Activated CD8-positive, alpha-beta T cell treated with anti-CD3 and anti-CD28 coated beads, Interleukin-2, amount 10 ng/mL, durations not matched to agents 7 days and 5 days (primary cell): Measurements from ENCODE around the gene CDH16. TPM values are rescaled to one million over a fixed set of nuclear protein-coding genes. Genes with fewer than 3 reads are reported as not detected.
A peak's percentile ranks its signal among the peaks of the same experiment; 100 is the strongest.
"Not testable (repeated sequence)": the region's sequence is repeated elsewhere in the genome, so short reads cannot be mapped to it uniquely, and the experiment has no call there.

ENCODE experiments used
- ATAC-seq: fragments of 150-1000 bp; cut with Tn5 transposase; one replicate; pipeline ENCODE4 v1.10.0; 2021; ENCODE audit warnings: moderate library complexity
- CTCF ChIA-PET: fragments of 350-600 bp; sonication (Branson Sonifier 250); formaldehyde crosslinking; loops from one replicate; lab custom pipeline; 2021; ENCODE audit warnings: antibody characterized with exemption; lab: Charles Lee
- POLR2A ChIA-PET: fragments of 350-600 bp; sonication (Branson Sonifier 250); formaldehyde crosslinking; loops from one replicate; lab custom pipeline; 2021; ENCODE audit warnings: antibody characterized with exemption; lab: Charles Lee
- DNase-seq: peaks from one replicate; pipeline ENCODE4 v3.0.0-alpha.2; 2020
- H3K27ac Mint-ChIP-seq: one replicate; pipeline ENCODE4 v1.8.0; 2021; ENCODE audit warnings: mild to moderate bottlenecking, mixed read lengths
- H3K27me3 Mint-ChIP-seq: one replicate; pipeline ENCODE4 v1.8.0; 2021; ENCODE audit warnings: low read depth, mixed read lengths
- H3K36me3 Mint-ChIP-seq: one replicate; pipeline ENCODE4 v1.8.0; 2021; ENCODE audit warnings: low read depth, mixed read lengths
- H3K4me1 Mint-ChIP-seq: one replicate; pipeline ENCODE4 v1.8.0; 2021; ENCODE audit warnings: low read depth, mixed read lengths
- H3K4me3 Mint-ChIP-seq: one replicate; pipeline ENCODE4 v1.8.0; 2021; ENCODE audit warnings: mild to moderate bottlenecking, mixed read lengths
- H3K9me3 Mint-ChIP-seq: one replicate; pipeline ENCODE4 v1.8.0; 2022; ENCODE audit warnings: mixed read lengths; ENCODE audit not compliant: insufficient read depth
- total RNA-seq, 2 experiments: library from RNA; stranded (reverse); gene quantifications; one replicate each; pipeline ENCODE4 v1.2.3, GENCODE V29; 2021

The CDH16 gene
- total RNA-seq, 2 experiments from 2014 or later, result not detected

GRCh38 chr16:66899945-66900710 lies 18.6 kb downstream of the CDH16 start:
- Mint-ChIP-seq H3K36me3 (no peaks in the 10 kb centered on the region), H3K9me3 (no peaks in the 10 kb centered on the region), H3K4me3 (no peak overlapping the region), H3K27ac (no peak overlapping the region), H3K4me1 (peaks cover 2% of the 10 kb centered on the region), H3K27me3 (no peaks in the 10 kb centered on the region)
- CTCF ChIA-PET, result interaction anchor here (0.9 to 1.2 kb wide), 2 partner anchors 9 to 10 kb away, joined by 3 read pairs; no protein-coding TSS in a partner anchor
- POLR2A ChIA-PET, result no interaction called here
- no peak for DNase-seq
- no peak for ATAC-seq

GRCh38 chr16:66899310-66899944 lies 19.3 kb downstream of the CDH16 start:
- Mint-ChIP-seq H3K4me3 (no peak overlapping the region), H3K4me1 (peaks cover 9% of the 10 kb centered on the region), H3K27me3 (no peaks in the 10 kb centered on the region), H3K27ac (no peak overlapping the region), H3K9me3 (no peaks in the 10 kb centered on the region), H3K36me3 (no peaks in the 10 kb centered on the region)
- POLR2A ChIA-PET, result interaction anchor here (0.7 kb wide), 1 partner anchor 26 kb away, joined by 3 read pairs; no protein-coding TSS in a partner anchor
- ATAC-seq (no peak), DNase-seq (no peak)
- CTCF ChIA-PET, result interaction anchor here (0.9 kb wide), 1 partner anchor 10 kb away, joined by 3 read pairs; no protein-coding TSS in a partner anchor

GRCh38 chr16:66898933-66899309 lies 19.8 kb downstream of the CDH16 start:
- POLR2A ChIA-PET, result interaction anchor here (0.7 kb wide), 1 partner anchor 27 kb away, joined by 3 read pairs; no protein-coding TSS in a partner anchor
- ATAC-seq (no peak), DNase-seq (no peak)
- Mint-ChIP-seq H3K36me3 (no peaks in the 10 kb centered on the region), H3K27ac (no peak overlapping the region), H3K27me3 (no peaks in the 10 kb centered on the region), H3K4me1 (peaks cover 13% of the 10 kb centered on the region), H3K4me3 (no peak overlapping the region), H3K9me3 (no peaks in the 10 kb centered on the region)
- CTCF ChIA-PET, result interaction anchor here (2.1 kb wide), 1 partner anchor 68 kb away, joined by 6 read pairs; the partner anchor contains the start of gene NAE1

DNA sequence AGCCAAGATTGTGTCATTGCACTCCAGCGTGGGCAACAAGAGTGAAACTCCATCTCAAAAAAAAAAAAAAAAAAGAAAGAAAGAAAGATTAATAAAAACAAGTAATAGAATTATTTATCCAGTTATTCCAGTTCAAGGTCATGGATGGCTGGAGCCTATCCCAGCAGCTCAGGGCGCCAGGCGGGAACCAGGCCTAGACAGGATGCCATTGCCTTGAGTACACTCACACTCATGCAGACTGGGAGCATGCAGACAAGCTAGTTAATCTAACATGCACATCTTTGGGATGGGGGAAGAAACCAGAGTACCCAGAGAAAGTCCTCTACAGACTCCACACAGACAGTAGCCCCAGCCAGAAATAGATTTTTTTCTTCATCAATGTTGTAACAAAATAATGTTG lies 20.5 kb downstream of the CDH16 start:
- H3K27me3 Mint-ChIP-seq, result no peaks in the 10 kb centered on the region
- no peak overlapping the region for H3K4me3 Mint-ChIP-seq
- no peak for ATAC-seq
- H3K36me3 Mint-ChIP-seq, result peaks cover under 1% of the 10 kb centered on the region
- H3K9me3 Mint-ChIP-seq, result no peaks in the 10 kb centered on the region
- no peak for DNase-seq
- ChIA-PET POLR2A (interaction anchor here (0.9 kb wide), 1 partner anchor 12 kb away, joined by 3 read pairs; no protein-coding TSS in a partner anchor), CTCF (interaction anchor here (2.1 to 6.7 kb wide), 2 partner anchors 29 to 67 kb away, joined by 6 to 94 read pairs; partner anchors contain the start of genes NAE1 and RRAD)
- H3K4me1 Mint-ChIP-seq, result peaks cover 15% of the 10 kb centered on the region
- H3K27ac Mint-ChIP-seq, result no peak overlapping the region

- H3K9me3 Mint-ChIP-seq, H3K27me3 Mint-ChIP-seq, POLR2A ChIA-PET, H3K27ac Mint-ChIP-seq, DNase-seq, ATAC-seq, H3K4me3 Mint-ChIP-seq, H3K36me3 Mint-ChIP-seq: not testable (repeated sequence)
- peaks cover 22% of the 10 kb centered on the region for H3K4me1 Mint-ChIP-seq
- CTCF ChIA-PET, result interaction anchor here (2.1 to 6.7 kb wide), 5 partner anchors 14 to 66 kb away, joined by 6 to 94 read pairs (median 13); partner anchors contain the start of genes NAE1 and RRAD
Measured at GRCh38 chr16:66896682-66897081, 22.0 kb downstream of the CDH16 start.

DNA sequence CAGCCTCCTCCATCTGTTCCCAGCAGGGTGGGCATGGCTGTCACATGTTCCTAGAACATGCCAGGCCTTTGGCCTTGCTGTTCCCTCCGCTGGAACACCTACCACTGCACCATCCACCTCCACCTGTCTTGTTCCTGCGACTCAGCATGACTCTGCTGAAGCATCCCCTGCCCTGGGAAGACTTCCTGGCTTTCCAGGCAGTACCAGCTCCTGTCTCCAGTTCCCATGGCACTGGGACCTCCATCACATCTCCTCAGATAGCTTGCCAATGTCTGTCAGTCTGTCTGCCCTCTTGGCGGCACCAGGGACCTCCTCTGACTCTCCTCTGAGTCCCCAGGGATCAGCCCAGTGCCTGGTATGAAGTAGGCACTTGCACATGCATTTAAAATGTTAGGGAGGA lies 22.7 kb downstream of the CDH16 start:
- DNase-seq, result no peak
- H3K36me3 Mint-ChIP-seq, result peaks cover 8% of the 10 kb centered on the region
- H3K4me1 Mint-ChIP-seq, result peaks cover 22% of the 10 kb centered on the region
- H3K9me3 Mint-ChIP-seq, result no peaks in the 10 kb centered on the region
- H3K27ac Mint-ChIP-seq, result no peak overlapping the region
- H3K4me3 Mint-ChIP-seq, result no peak overlapping the region
- ChIA-PET POLR2A (interaction anchor here (1.4 kb wide), 1 partner anchor 33 kb away, joined by 8 read pairs; no protein-coding TSS in a partner anchor), CTCF (interaction anchor here (0.9 to 6.7 kb wide), 20 partner anchors 9 to 261 kb away, joined by 3 to 94 read pairs (median 8); partner anchors contain the start of genes CDH16, CES3, PDP2 and RRAD)
- no peaks in the 10 kb centered on the region for H3K27me3 Mint-ChIP-seq
- ATAC-seq, result no peak

DNA sequence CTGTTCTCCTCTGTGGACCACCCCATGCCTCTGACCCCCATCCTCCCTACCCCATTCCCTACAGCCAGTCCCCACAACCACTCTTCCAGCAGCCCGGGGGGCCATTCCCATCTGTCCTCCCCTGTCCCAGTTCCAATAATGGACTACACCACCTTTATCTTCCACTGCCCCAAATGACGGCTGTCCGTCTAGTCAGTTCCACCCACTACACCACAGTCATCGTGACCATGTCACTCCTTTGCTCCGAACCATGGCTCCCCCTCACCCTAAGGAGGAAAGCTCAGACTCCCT lies 23.1 kb downstream of the CDH16 start:
- DNase-seq, result no peak
- ChIA-PET CTCF (interaction anchor here (0.7 to 6.7 kb wide), 33 partner anchors 9 to 290 kb away, joined by 3 to 94 read pairs (median 5); partner anchors contain the start of genes CDH16, CES3, NAE1 and PDP2), POLR2A (interaction anchor here (0.9 to 1.4 kb wide), 3 partner anchors 9 to 33 kb away, joined by 3 to 8 read pairs (median 3); no protein-coding TSS in a partner anchor)
- Mint-ChIP-seq H3K27ac (no peak overlapping the region), H3K36me3 (peaks cover 8% of the 10 kb centered on the region), H3K4me3 (no peak overlapping the region), H3K27me3 (no peaks in the 10 kb centered on the region), H3K9me3 (no peaks in the 10 kb centered on the region), H3K4me1 (peaks cover 22% of the 10 kb centered on the region)
- no peak for ATAC-seq

DNA sequence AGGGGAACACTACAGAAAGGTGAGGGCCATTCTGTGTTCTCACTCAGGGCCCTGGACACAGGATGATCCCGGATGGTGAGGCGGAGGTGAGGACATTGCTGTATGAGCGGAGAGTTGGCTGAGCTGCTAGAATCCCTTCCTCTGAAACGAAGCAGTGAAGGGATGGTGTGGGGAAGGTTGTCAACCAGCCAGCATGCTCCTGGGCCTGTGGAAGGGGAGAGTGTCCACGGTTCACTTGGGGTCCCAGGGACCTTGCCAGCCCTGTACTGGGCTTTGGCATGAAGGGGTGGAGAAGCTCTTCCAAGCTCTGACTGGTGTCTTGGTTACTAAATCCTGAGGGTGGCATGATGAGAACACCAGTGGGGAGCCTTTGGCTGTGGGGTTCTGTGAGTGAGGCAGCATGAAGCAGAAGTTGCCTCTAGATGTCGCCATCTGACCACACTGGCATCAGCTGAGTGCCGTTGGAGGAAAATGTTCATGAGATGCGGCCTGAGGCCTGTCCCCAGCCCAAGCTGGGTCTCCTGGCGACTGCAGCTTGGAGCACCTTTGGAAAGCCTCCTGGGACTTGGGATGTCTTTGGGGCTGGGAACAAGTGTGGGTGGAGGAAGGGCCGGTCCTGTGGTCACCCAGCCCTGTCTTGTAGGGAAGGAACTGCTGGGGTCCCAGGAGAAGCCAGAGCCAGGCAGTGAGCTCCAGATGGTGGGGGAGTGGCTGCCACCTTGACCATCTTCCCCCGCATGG lies 23.6 kb downstream of the CDH16 start:
- ChIA-PET POLR2A (interaction anchor here (0.9 to 1.4 kb wide), 3 partner anchors 10 to 33 kb away, joined by 3 to 8 read pairs (median 3); no protein-coding TSS in a partner anchor), CTCF (interaction anchor here (0.7 to 6.7 kb wide), 33 partner anchors 9 to 290 kb away, joined by 3 to 94 read pairs (median 5); partner anchors contain the start of genes CDH16, CES3, NAE1 and PDP2)
- Mint-ChIP-seq H3K27me3 (no peaks in the 10 kb centered on the region), H3K36me3 (peaks cover 8% of the 10 kb centered on the region), H3K4me1 (peaks cover 22% of the 10 kb centered on the region), H3K4me3 (no peak overlapping the region), H3K9me3 (no peaks in the 10 kb centered on the region), H3K27ac (peak overlapping the region; percentile 51)
- DNase-seq, result peak; percentile 82
- ATAC-seq, result peak; percentile 94

- no peaks in the 10 kb centered on the region for H3K9me3 Mint-ChIP-seq
- H3K36me3 Mint-ChIP-seq, result peaks cover 12% of the 10 kb centered on the region
- H3K27ac Mint-ChIP-seq, result peak overlapping the region; percentile 51
- no peak overlapping the region for H3K4me3 Mint-ChIP-seq
- H3K4me1 Mint-ChIP-seq, result peaks cover 26% of the 10 kb centered on the region
- H3K27me3 Mint-ChIP-seq, result no peaks in the 10 kb centered on the region
- no peak for DNase-seq
- no peak for ATAC-seq
- ChIA-PET POLR2A (interaction anchor here (1.3 kb wide), 1 partner anchor 39 kb away, joined by 9 read pairs; no protein-coding TSS in a partner anchor), CTCF (interaction anchor here (1.7 to 6.7 kb wide), 9 partner anchors 11 to 119 kb away, joined by 4 to 94 read pairs (median 17); partner anchors contain the start of gene RRAD)
Measured at GRCh38 chr16:66894055-66894454, 24.6 kb downstream of the CDH16 start.

DNA sequence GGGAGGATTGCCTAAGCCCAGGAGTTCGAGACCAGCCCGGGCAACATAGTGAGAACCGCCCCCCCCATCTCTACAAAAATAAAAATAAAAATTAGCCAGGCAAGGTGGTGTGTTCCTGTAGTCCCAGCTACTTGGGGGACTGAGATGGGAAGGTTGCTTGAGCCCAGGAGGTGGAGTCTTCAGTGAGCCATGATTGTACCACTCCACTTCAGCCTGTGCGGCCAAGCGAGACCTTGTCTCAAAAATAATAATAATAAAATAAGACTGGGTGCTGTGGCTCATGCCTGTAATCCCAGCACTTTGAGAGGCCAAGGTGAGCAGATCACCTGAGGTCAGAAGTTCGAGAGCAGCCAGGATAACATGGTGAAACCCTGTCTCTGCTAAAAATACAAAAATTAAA lies 26.9 kb downstream of the CDH16 start:
- DNase-seq (no peak), ATAC-seq (no peak)
- no peaks in the 10 kb centered on the region for H3K9me3 Mint-ChIP-seq
- H3K36me3 Mint-ChIP-seq, result peaks cover 29% of the 10 kb centered on the region
- no peak overlapping the region for H3K27ac Mint-ChIP-seq
- CTCF ChIA-PET, result interaction anchor here (0.6 to 6.7 kb wide), 9 partner anchors 10 to 209 kb away, joined by 3 to 94 read pairs (median 11); partner anchors contain the start of genes DYNC1LI2, PDP2 and RRAD
- no peaks in the 10 kb centered on the region for H3K27me3 Mint-ChIP-seq
- peaks cover 39% of the 10 kb centered on the region for H3K4me1 Mint-ChIP-seq
- no peak overlapping the region for H3K4me3 Mint-ChIP-seq
- POLR2A ChIA-PET, result no interaction called here
